ENCODE data around the gene LRIG2.

Gene LRIG2

DNA sequence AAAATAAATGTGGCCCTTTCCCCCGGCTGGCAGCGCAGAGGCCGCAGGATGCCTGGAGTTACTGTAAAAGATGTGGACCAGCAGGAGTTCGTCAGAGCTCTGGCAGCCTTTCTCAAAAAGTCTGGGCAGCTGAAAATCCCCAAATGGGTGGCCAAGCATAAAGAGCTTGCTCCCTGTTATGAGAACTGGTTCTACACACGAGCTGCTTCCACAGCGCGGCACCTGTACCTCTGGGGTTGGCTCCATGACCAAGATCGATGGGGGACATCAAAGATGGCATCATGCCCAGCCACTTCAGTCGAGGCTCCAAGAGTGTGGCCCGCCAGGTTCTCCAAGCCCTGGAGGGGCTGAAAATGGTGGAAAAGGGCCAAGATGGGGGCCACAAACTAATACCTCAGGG, 95.9 kb downstream of the LRIG2 start:
- no peak for DNase-seq (ENCODE audit: low read depth)

DNA sequence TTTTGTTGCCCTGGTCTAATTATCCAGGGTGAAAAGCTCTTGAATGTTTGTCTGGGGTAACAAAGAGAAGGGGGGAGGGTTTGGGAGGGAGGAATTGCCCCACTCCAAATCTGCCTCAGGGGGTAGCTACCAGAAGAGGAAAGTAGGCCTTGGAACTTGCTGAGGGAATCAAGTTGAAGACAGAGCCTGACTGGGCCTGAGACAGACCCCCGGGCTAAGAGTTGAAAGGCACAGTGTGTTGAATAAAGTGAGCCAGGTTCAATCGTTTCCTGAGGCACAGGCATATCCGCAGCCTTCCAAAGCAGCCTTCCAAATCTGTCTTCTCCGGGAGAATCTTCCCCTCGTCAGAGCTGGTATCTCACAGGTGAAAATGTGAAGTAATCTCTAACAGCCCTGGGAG, 96.6 kb downstream of the LRIG2 start:
- DNase-seq (ENCODE audit: low read depth): no peak

- DNase-seq (ENCODE audit: low read depth): no peak
Measured at GRCh38 chr1:113170519-113170918, 97.5 kb downstream of the LRIG2 start.

DNA sequence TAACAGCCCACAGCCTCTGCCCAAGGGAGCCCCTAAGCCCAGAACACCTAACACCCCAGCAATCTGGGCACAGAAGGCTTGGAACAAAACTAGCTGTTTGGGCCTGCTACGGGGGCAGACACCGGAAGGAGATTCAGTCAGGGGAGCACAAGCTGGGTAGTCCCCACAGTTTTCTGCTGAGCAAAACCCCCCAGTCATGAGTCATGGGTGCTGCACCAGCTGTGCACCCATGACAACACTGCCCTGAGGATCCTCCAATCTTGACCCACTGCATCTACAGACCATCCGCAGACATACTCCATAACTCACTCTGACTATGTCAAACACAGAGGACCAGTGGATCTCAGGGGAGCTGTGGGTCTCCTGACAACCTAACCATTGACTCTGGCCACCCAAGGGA, 105.1 kb downstream of the LRIG2 start:
- no peak for DNase-seq (ENCODE audit: low read depth)

GRCh38 chr1:113178522-113178921, 105.5 kb downstream of the LRIG2 start:
- no peak for DNase-seq (ENCODE audit: low read depth)

Measured in stimulated activated CD8-positive, alpha-beta memory T cell treated with anti-CD3 and anti-CD28 coated beads, Interleukin-15, amount 100 ng/mL, for 24 hours (primary cell).